Cardiac fibroblast (primary cell): ENCODE data around the gene TAS2R46.
"Not testable (repeated sequence)": the region's sequence is repeated elsewhere in the genome, so short reads cannot be mapped to it uniquely, and the experiment has no call there.

Experiments
- DNase-seq, 2 donors: peaks; one replicate each; pipeline versions ENCODE4 v3.0.0 to v3.0.0-alpha.2; 2010; ENCODE audit warnings: low read depth in 2 of 2
- H3K4me3 ChIP-seq, 2 donors: replicated peaks in 1 of 2; 1 replicate in 1 of 2; 2 replicates in 1 of 2; pipeline ENCODE4 v1.5.1; 2011; ENCODE audit warnings: low read depth in 2 of 2, low read length in 2 of 2, mild to moderate bottlenecking in 2 of 2, moderate library complexity in 1 of 2
- CTCF ChIP-seq: IDR thresholded peaks from one replicate; pipeline ENCODE4 v1.5.1; 2011; ENCODE audit warnings: low read depth, mild to moderate bottlenecking, low read length, inconsistent platforms

Gene TAS2R46

GRCh38 chr12:11039171-11039570 is 22.9 kb downstream of the TAS2R46 start:
- no peak for TF ChIP-seq CTCF
- no peak overlapping the region for H3K4me3 ChIP-seq
- DNase-seq = no peak

DNA sequence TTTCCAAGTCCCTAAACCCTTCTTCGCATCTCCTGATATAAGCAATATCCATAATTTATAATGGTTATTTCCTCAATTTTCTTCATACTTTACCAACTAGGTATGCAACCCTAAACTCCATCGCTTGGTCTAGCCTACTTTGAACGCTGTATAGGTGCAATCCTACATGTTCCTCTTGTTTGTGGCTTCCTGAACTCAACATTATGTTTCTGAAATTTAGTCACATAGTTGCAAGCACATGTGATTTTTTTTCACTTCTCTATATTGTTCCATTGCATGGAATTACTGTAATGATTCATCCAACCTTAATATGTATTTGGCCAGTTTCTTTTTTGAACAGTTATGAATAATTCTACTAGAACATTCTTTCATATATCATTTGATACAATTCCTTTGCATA is 28.1 kb downstream of the TAS2R46 start:
- not testable (repeated sequence) for H3K4me3 ChIP-seq, DNase-seq

- H3K4me3 ChIP-seq = no peak within 1 kb of the TSS
- TF ChIP-seq CTCF = no peak
- no peak for DNase-seq
These were observed 30.8 kb downstream of the TAS2R46 start, which contains the start of gene TAS2R31 for GRCh38 chr12:11031307-11031706. Gene TAS2R31 (minus strand): TSS chr12:11031407. CDS start chr12:11031335, 72 bp downstream.

GRCh38 chr12:11026118-11026517 is 36.0 kb downstream of the TAS2R46 start:
- DNase-seq = no peak
- no peak overlapping the region for H3K4me3 ChIP-seq
- TF ChIP-seq CTCF = peak; percentile 32

GRCh38 chr12:11023387-11023786 is 38.7 kb downstream of the TAS2R46 start:
- H3K4me3 ChIP-seq = no peak overlapping the region
- DNase-seq = no peak
- no peak for TF ChIP-seq CTCF

DNA sequence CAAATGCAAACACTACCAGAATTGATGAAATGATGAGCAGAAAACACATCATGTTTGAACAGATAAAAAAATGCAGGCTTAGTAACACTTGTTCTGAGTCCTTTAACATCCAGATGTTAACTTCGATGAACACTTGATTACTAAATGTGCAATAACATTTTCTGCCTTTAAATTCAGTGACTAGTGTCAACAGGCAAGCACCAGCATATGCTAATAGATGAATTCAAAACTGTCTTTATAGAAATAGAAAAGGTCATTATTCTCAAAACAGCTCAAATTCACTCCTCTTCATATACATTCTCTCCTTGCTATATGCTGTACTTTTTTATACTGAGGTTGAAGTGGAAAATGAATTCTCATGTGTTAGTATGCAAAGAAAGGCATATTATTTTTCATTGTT is 39.6 kb downstream of the TAS2R46 start, which contains the start of gene TAS2R19:
TSS of gene TAS2R19 (minus strand) at position 101 of the 400 bp plus-strand sequence. CDS start at position 52, 49 bp downstream.
- no peak within 1 kb of the TSS for H3K4me3 ChIP-seq
- TF ChIP-seq CTCF = no peak
- no peak for DNase-seq

- DNase-seq = no peak
- no peak overlapping the region for H3K4me3 ChIP-seq
- no peak for TF ChIP-seq CTCF
These were observed 45.2 kb downstream of the TAS2R46 start for GRCh38 chr12:11016937-11017336.
